GM06990 (cell line): ENCODE results near the gene ZNF318.
"Not testable (repeated sequence)": the region's sequence is repeated elsewhere in the genome, so short reads cannot be mapped to it uniquely, and the experiment has no call there.

ENCODE experiments used
- DNase-seq: peaks from one replicate; pipeline ENCODE4 v3.0.0-alpha.2; 2011; ENCODE audit not compliant: insufficient read length; ENCODE audit errors: extremely low read depth
- H3K27me3 ChIP-seq: replicated peaks from 2 replicates; pipeline ENCODE4 v1.6.0; 2011; ENCODE audit warnings: low read length; ENCODE audit not compliant: control insufficient read depth, insufficient read depth
- H3K36me3 ChIP-seq: 2 replicates; pipeline ENCODE4 v1.5.1; 2011; ENCODE audit warnings: low read length; ENCODE audit not compliant: control insufficient read depth, insufficient read depth
- H3K4me3 ChIP-seq: replicated peaks from 2 replicates; pipeline ENCODE4 v1.5.1; 2011; ENCODE audit warnings: low read depth, mild to moderate bottlenecking, control low read depth, low read length
- CTCF ChIP-seq: IDR thresholded peaks from 2 replicates; pipeline ENCODE4 v1.5.1; 2011; ENCODE audit warnings: low read length, control low read depth, mild to moderate bottlenecking, inconsistent platforms; ENCODE audit not compliant: insufficient read depth, poor library complexity, severe bottlenecking

Gene ZNF318

DNA sequence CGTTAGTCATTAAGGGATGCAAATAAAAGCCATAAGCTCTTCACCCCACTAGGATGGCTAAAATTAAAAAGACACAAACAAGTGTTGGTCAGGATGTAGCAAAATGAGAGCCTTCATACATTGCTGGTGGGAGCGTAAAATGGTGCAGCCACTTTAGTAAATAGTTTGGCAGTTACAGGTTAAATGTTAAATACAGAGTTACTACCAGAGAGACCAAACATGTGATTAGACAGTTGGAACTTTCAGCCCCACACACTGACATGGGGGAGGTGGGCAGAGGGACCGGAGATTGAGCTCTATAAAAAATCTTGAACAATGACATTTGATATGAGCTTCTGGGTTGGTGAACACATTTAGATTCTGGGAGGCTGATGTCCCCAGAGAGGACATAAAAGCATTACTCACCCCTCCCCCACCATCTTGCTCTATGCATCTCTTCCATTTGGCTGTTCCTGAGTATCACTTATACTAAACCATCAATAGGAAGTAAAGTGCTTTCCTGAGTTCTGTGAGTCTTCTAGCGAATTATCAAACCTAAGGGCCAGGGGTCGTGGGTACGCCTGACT lies 20.4 kb upstream of the ZNF318 start:
- Histone ChIP-seq H3K4me3 (no peak overlapping the region), H3K27me3 (no peaks in the 10 kb centered on the region), H3K36me3 (no peaks in the 10 kb centered on the region)
- no peak for DNase-seq
- TF ChIP-seq CTCF: no peak

DNA sequence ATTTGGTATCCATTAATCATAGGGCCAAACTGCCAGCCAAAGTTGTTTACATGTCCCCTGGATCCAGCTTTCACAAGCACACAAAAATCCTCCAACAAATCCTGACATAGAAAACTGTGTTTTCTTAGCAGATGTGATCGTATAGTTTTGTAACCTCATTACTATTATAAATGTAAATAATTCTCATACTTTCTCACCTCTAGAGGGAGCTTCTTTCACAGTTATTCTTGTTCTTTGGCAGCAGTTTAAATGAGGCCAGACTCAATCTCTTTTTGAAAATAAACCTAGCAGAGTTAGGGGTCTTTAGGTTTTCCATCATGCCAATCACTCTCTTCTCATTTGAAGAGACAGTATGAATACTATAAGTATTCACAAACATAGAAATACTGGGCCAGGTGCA lies 17.0 kb upstream of the ZNF318 start:
- TF ChIP-seq CTCF: peak; percentile 14
- Histone ChIP-seq H3K27me3 (no peaks in the 10 kb centered on the region), H3K4me3 (no peak overlapping the region), H3K36me3 (no peaks in the 10 kb centered on the region)
- no peak for DNase-seq

DNA sequence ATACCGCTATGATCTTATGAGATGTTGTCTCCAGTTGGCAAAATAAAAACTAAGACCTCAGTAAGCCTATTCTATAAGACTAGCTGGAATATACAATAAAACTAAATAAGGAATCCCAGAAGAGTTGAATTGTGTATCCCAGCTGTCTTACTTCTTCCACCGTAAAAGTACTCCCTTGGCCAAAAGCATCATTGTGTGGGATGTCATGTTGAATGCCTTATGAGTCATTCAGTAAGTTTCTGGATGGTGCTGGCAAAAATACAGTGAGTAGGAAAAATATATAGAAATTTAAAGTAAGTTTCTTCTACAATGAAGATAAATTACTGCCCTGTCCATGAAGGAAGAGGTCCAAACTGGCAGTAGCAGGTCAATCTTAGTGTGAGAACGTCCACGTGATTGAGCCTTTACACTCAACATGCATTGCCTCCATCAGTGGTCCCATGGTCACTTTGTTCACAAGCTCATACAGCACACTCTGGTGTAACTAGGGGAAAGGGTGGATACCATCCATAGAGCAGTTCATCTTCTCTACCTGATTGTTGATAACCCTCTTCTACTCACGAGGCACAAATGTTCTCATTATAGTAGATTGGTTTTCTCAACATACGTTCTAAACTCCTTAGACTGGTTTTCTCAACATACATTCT lies 13.7 kb upstream of the ZNF318 start:
- no peak for DNase-seq

DNA sequence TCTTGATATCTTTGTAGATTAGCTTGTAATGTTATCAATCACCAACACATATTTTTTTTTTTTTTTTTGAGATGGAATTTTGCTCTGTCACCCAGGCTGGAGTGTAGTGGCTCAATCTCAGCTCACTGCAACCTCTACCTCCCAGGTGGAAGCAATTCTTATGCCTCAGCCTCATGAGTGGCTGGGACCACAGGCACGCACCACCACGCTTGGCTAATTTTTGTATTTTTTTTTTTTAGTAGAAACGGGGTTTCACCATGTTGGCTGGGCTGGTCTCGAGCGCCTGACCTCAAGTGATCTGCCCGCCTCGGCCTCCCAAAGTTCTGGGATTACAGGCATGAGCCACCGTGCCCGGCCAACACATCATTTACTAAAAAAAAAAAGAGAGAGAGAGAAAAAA lies 11.4 kb upstream of the ZNF318 start:
- not testable (repeated sequence) for DNase-seq, H3K36me3 ChIP-seq, H3K4me3 ChIP-seq, H3K27me3 ChIP-seq

More for the DNA sequence above, 13.7 kb upstream of the ZNF318 start:
- no peak for TF ChIP-seq CTCF
- Histone ChIP-seq H3K36me3 (no peaks in the 10 kb centered on the region), H3K4me3 (no peak overlapping the region; the same call in 1 of the 2 replicates), H3K27me3 (no peaks in the 10 kb centered on the region)

DNA sequence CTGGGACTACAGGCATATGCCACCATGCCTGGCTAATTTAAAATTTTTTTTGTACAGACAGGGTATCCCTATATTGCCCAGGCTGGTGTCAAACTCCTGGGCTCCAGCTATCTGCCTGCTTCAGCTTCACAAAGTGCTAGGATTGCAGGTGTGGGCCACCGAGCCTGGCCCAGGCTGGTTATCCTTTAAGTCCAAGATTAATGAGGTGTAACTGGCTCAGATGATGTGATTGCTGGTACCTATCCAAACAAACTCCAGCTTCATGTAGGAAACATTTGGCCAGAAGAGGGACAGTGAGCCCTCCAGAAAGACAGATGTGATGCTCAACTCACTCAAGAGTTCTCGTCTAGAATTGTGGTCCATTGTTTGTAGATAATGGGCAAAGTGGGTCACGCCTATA lies 9.2 kb upstream of the ZNF318 start:
- H3K27me3 ChIP-seq: no peaks in the 10 kb centered on the region
- H3K4me3 ChIP-seq: no peak overlapping the region
- H3K36me3 ChIP-seq: no peaks in the 10 kb centered on the region
- TF ChIP-seq CTCF: peak; percentile 3
- DNase-seq: no peak

- Histone ChIP-seq H3K4me3 (no peak overlapping the region), H3K27me3 (no peaks in the 10 kb centered on the region), H3K36me3 (no peaks in the 10 kb centered on the region)
- no peak for DNase-seq
- no peak for TF ChIP-seq CTCF
Observed at GRCh38 chr6:43377710-43378229, 8.3 kb upstream of the ZNF318 start.
